Colon (tissue), 2 donors: ENCODE measurements around the gene CCL4.
"Not testable (repeated sequence)": the region's sequence is repeated elsewhere in the genome, so short reads cannot be mapped to it uniquely, and the experiment has no call there.

Source experiments
- FAIRE-seq: peaks from 2 replicates; lab custom pipeline; 2012; peaks lifted over from hg19 to GRCh38; lab: Jason Lieb, UNC
- donor health status: control.
- donor health status: control.

The CCL4 gene

GRCh38 chr17:36103401-36103975 is at the start of gene CCL4:
Gene CCL4 (plus strand): TSS chr17:36103827. CDS start chr17:36103906, 79 bp downstream.
- FAIRE-seq: not testable (repeated sequence)

GRCh38 chr17:36055171-36055570 is 48.5 kb upstream of the CCL4 start:
- no peak for FAIRE-seq

GRCh38 chr17:36055921-36056520 is 47.6 kb upstream of the CCL4 start:
- no peak for FAIRE-seq

- FAIRE-seq: no peak
Measured at GRCh38 chr17:36057911-36058310, 45.7 kb upstream of the CCL4 start.

GRCh38 chr17:36059406-36059805 is 44.2 kb upstream of the CCL4 start:
- no peak for FAIRE-seq

GRCh38 chr17:36060816-36061215 is 42.8 kb upstream of the CCL4 start:
- FAIRE-seq: no peak

GRCh38 chr17:36063786-36064541 is 39.7 kb upstream of the CCL4 start, which contains the start of gene CCL18:
Gene CCL18 (plus strand): TSS chr17:36064272. CDS start chr17:36064343, 71 bp downstream.
- no peak for FAIRE-seq

GRCh38 chr17:36066365-36066985 is 37.2 kb upstream of the CCL4 start:
- FAIRE-seq: no peak

- no peak for FAIRE-seq
Measured at GRCh38 chr17:36068524-36068923, 35.1 kb upstream of the CCL4 start.

- FAIRE-seq: no peak
Measured at GRCh38 chr17:36069136-36069535, 34.5 kb upstream of the CCL4 start.

GRCh38 chr17:36070427-36070826 is 33.2 kb upstream of the CCL4 start:
- FAIRE-seq: no peak

- no peak for FAIRE-seq
Measured at GRCh38 chr17:36071751-36072150, 31.9 kb upstream of the CCL4 start.

- no peak for FAIRE-seq
Measured at GRCh38 chr17:36072431-36073121, 31.1 kb upstream of the CCL4 start.

- no peak for FAIRE-seq
Measured at GRCh38 chr17:36074365-36074764, 29.3 kb upstream of the CCL4 start.

- FAIRE-seq: not testable (repeated sequence)
Measured at GRCh38 chr17:36081681-36082471, 21.8 kb upstream of the CCL4 start.

GRCh38 chr17:36082482-36083120 is 21.0 kb upstream of the CCL4 start:
- not testable (repeated sequence) for FAIRE-seq

- FAIRE-seq: not testable (repeated sequence)
Measured at GRCh38 chr17:36083691-36084090, 19.9 kb upstream of the CCL4 start.

GRCh38 chr17:36085765-36086164 is 17.9 kb upstream of the CCL4 start:
- FAIRE-seq: no peak

GRCh38 chr17:36086791-36087190 is 16.8 kb upstream of the CCL4 start:
- no peak for FAIRE-seq

GRCh38 chr17:36087471-36087870 is 16.2 kb upstream of the CCL4 start:
- FAIRE-seq: not testable (repeated sequence)
